ENCODE measurements around the gene TEX30.

The TEX30 gene

GRCh38 chr13:102777736-102778135, 4.2 kb upstream of the TEX30 start:
- no peak for DNase-seq

GRCh38 chr13:102776271-102776670, 2.7 kb upstream of the TEX30 start:
- DNase-seq, result no peak

- no peak for DNase-seq
Measured at GRCh38 chr13:102774591-102775520, 1.3 kb upstream of the TEX30 start.

GRCh38 chr13:102774214-102774568, 605 bp upstream of the TEX30 start:
- DNase-seq, result no peak

GRCh38 chr13:102772042-102772425, 1.6 kb downstream of the TEX30 start:
- DNase-seq, result no peak

- no peak for DNase-seq
Measured at GRCh38 chr13:102771298-102772041, 2.1 kb downstream of the TEX30 start.

- no peak for DNase-seq
Measured at GRCh38 chr13:102770435-102770834, 3.2 kb downstream of the TEX30 start.

GRCh38 chr13:102769679-102770078, 3.9 kb downstream of the TEX30 start:
- no peak for DNase-seq

- no peak for DNase-seq
Measured at GRCh38 chr13:102768909-102769308, 4.7 kb downstream of the TEX30 start.

- no peak for DNase-seq
Measured at GRCh38 chr13:102763741-102764140, 9.8 kb downstream of the TEX30 start.

- no peak for DNase-seq
Measured at GRCh38 chr13:102761071-102761470, 12.5 kb downstream of the TEX30 start.

GRCh38 chr13:102758842-102759241, 14.7 kb downstream of the TEX30 start:
- no peak for DNase-seq

GRCh38 chr13:102757006-102757405, 16.6 kb downstream of the TEX30 start:
- no peak for DNase-seq

GRCh38 chr13:102751886-102752285, 21.7 kb downstream of the TEX30 start:
- no peak for DNase-seq

- no peak for DNase-seq
Measured at GRCh38 chr13:102742506-102742905, 31.1 kb downstream of the TEX30 start.

- DNase-seq, result no peak
Measured at GRCh38 chr13:102742101-102742500, 31.5 kb downstream of the TEX30 start.

- DNase-seq, result no peak
Measured at GRCh38 chr13:102729560-102730270, 43.9 kb downstream of the TEX30 start.

GRCh38 chr13:102726430-102726829, 47.2 kb downstream of the TEX30 start:
- DNase-seq, result no peak

- DNase-seq, result peak; percentile 19
Measured at GRCh38 chr13:102724923-102725322, 48.7 kb downstream of the TEX30 start.

- DNase-seq, result no peak
Measured at GRCh38 chr13:102721800-102722231, 51.8 kb downstream of the TEX30 start.

GRCh38 chr13:102718746-102719145, 54.8 kb downstream of the TEX30 start:
- DNase-seq, result no peak
